NOMO-1 (cell line): Measurements from ENCODE around the gene BIVM.

Experiments
- DNase-seq, 2 experiments: peaks; one replicate each; lab custom pipeline; 2025; ENCODE audit not compliant: unreplicated experiment in 2 of 2; lab: John Stamatoyannopoulos, UW

BIVM gene, protein sequence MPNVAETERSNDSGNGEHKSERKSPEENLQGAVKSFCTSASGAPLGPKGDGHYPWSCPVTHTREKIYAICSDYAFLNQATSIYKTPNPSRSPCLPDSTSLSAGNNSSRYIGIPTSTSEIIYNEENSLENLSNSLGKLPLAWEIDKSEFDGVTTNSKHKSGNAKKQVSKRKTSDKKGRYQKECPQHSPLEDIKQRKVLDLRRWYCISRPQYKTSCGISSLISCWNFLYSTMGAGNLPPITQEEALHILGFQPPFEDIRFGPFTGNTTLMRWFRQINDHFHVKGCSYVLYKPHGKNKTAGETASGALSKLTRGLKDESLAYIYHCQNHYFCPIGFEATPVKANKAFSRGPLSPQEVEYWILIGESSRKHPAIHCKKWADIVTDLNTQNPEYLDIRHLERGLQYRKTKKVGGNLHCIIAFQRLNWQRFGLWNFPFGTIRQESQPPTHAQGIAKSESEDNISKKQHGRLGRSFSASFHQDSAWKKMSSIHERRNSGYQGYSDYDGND

GRCh38 chr13:102798581-102799425 lies at the start of gene BIVM, which contains the start of gene POGLUT2:
TSS of gene BIVM (plus strand) at chr13:102799119. CDS start at chr13:102807268, 8,149 bp downstream.
TSS of gene POGLUT2 (minus strand) at chr13:102798976. CDS start at chr13:102798670, 306 bp downstream.
- peak; percentile 51 to 56 for DNase-seq

DNA sequence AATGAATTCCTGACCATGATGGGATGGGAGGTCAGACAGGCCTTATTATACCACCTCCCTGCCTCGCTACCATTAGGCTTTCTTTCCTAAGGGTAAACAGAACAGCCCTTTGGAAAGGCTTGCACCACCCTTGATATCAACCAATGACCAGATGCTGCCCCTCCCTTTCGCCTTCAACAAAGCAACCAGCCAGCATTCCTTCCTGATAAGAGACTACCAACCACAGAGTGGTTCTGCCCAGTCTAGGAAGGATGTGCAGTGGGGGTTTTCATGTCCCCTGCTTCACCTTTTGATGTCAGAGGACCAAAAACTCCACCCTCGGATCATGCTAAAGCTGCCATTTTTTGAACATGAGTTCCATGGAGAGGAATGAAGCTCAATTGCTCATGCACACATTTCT lies 47.0 kb upstream of the BIVM start:
- no peak for DNase-seq

GRCh38 chr13:102757006-102757405 lies 41.9 kb upstream of the BIVM start:
- DNase-seq, result no peak

- no peak for DNase-seq
These were observed 40.1 kb upstream of the BIVM start for GRCh38 chr13:102758842-102759241.

- no peak for DNase-seq
These were observed 37.8 kb upstream of the BIVM start for GRCh38 chr13:102761071-102761470.

DNA sequence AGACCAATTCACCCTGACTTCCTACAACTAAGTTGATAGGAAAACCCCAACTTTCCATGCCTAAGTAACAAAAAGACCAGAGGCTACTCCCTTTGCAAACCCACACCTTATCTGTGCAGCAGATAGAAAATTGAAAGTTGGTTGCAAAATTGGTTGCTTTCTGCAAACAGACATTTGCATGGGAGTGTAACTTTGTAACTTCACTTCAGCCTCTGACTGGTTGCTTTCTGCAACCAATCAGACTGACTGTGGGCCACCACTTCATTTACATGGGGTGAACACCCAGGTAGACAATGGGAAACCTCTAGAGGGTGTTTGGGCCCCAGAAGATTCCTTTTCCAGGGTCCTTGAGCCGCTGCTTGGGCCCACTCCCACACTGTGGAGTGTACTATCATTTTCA lies 35.2 kb upstream of the BIVM start:
- DNase-seq, result no peak

- DNase-seq, result no peak
These were observed 30.0 kb upstream of the BIVM start for GRCh38 chr13:102768909-102769308.

DNA sequence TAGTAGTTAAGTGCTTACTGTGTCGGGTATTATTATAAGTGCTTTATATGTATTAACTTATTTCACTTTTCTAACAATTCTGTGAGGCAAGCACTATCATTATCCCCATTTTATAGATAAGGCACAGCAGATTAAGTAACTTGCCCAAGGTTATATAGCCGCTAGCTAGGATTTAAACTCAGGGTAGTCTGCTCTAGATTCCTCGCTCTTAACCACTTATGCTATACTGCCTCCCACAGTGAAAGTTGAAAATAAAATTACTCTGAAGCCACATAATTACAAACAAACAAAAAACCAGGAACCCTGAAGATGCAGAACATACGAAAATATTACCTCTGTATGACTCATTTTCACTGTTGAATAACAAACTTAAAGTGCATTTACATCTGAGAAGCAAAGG lies 29.2 kb upstream of the BIVM start:
- DNase-seq, result peak in 1 of 2 experiments; percentile 23

DNA sequence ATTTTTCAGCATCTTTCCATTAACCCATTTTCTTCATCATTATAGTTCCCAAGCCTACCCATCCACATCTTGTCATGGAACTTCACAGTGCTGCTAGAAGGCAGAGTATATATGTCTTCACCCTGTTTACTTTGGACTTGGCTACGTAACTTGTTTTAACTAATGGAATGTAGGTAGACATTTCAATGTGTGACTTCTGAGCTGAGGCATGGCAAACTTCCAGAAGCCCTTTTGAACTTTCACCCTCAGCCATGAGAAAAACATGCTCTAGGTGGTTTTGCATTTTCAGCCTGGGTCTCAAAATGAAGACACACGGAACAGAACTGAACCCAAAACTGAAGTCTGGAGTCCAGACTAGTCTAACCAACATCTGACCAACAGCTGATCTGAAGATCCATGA lies 28.5 kb upstream of the BIVM start:
- DNase-seq, result no peak

DNA sequence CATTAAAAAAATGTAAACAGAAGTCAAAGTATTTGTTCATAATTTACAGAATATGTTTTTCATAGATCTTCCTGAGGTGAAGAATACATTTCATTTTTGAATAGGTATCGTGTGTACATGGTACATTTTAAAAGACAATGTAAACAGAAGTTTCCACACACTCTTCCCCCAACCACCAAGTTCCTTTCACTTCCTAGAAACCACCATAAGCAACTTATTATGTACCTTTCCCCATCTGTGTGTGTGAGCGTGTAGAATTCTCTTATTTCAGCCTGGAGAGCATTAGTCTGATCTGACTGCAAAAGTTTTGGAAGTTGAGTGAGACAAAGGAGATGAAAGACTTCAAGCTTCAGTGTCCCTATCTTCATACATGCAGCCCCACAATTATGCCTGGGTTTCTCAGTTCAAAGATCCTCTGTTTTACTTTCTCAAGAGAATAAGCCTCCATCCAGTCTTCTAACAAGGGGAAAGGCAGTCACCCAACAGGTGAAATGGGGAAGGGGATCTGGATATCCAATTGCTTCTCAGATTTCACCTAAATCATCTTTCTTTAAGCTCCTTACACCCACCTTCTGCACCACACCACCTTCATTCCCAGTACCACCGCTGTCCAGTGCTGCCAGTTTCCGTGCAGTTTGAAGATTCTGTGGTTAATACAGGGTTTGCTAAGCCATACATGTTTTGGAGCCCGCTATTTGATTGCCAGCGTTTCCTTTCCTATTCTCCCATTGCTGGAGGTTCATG lies 27.4 kb upstream of the BIVM start:
- peak; percentile 24 to 51 for DNase-seq

DNA sequence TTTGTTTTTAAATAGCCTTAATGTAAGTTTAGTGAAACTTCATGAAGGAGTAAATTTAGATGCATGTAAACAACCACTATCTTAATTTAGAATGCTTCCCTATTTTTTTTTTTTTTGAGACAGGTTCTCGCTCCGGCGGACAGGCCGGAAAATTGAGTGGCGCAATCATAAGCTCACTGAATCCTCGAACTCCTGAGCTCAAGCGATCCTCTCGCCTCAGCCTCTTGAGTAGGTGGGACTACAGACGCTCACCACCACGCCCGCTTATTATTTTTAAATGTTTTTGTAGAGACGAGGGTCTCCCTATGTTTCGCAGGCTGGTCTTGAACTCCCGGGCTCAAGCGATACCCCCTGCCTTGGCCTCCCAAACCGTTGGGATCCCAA lies 26.9 kb upstream of the BIVM start:
- no peak for DNase-seq

DNA sequence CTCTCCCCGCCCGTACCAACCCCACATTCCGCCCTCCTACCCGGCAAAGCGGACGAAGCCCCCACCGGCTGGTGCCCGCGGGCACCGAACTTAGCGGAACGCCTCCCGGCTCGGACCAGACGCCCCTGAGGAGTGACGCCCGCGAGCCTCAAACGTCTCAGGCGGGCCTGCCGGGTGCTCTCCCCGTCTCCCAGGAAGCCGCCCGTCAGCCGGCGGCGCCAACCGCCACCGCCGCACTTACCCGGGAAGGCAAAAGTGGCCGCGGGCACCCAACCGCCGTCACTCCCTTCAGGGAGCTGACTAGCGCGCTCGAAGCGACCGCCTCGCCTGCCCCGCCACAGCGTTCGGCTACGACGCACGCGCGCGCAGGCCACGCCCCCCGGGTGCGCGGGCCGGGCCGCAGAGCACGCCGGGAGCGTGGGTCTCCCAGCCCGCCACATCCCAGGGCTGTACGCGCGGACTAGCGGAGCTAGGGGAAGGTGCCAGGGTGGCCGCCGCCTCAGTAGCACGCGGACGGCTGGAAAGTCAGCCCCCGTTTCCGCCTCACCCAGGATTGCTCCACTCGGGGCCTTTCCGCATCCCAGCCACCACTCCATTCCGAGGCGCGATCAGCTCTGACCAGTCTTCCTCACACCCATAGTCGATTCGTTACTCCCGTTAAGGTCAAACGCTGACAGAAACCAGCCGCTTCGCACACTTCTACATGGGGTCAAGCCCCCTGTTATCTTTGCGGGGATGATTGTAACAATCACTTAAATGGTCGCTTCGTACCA lies 25.3 kb upstream of the BIVM start, which contains the start of gene TEX30:
TSS of gene TEX30 (minus strand) at position 346 of the 773 bp plus-strand sequence. CDS start 3,760 bp downstream, outside the sequence.
- DNase-seq, result peak; percentile 73 to 85

GRCh38 chr13:102774214-102774568 lies 24.7 kb upstream of the BIVM start:
- DNase-seq, result no peak

DNA sequence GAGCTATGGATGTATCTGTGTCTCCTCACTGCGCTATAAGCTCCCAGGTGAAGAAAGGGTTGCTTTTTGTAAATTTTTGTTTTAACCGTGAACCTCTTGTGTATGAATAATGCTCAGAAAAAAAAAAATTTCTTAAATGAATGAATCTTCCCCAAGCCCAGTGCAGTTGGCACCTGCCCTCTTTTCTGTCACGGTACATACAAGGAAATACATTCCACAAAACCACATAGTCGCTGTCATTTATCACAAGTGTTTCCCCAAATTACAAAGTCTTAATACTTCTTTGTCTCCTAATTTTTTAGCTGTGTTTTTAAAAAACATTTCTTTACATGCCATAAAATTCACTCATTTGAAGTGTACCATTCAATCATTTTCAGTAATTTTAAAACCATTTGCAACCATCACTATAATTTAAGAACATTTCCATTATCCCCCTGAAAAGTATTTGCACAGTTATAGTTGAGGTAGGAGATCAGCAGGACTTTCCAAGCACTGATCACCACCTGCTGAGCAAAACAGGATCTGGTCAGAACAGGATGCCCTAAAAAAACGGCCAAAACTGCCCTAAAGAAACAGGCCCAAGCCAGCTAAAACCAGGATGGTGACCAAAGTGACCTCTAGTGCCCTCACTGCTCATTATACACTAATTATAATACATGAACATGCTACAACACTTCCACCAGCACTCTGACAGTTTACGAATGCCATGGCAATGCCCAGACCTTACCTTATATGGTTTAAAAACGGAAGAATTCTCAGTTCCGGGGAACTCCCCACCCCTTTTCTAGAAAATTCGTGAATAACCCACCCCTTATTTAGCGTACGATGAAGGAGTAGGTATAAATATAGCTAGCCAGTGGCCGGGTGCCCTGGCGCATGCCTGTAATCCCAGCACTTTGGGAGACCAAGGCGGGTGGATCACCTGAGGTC lies 24.1 kb upstream of the BIVM start:
- peak in 1 of 2 experiments; percentile 7 for DNase-seq

GRCh38 chr13:102776271-102776670 lies 22.6 kb upstream of the BIVM start:
- no peak for DNase-seq

DNA sequence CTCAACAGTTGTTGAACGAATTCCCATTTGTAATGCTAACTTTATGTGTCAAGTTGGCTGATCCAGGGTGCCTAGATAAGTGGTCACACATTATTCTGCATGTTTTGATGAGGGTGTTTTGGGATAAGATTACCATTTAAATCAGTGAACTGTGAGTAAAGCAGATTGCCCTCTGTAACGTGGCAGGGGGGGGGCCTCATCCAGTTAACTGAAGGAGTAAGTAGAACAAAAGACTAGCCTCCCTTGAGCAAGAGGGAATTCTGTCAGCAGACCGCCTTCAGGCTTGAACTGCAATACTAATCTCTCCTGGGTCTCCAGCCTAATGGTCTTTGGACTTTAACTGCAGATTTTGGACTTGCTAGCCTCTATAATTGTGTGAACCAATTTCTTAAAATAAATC lies 21.2 kb upstream of the BIVM start:
- DNase-seq, result no peak

DNA sequence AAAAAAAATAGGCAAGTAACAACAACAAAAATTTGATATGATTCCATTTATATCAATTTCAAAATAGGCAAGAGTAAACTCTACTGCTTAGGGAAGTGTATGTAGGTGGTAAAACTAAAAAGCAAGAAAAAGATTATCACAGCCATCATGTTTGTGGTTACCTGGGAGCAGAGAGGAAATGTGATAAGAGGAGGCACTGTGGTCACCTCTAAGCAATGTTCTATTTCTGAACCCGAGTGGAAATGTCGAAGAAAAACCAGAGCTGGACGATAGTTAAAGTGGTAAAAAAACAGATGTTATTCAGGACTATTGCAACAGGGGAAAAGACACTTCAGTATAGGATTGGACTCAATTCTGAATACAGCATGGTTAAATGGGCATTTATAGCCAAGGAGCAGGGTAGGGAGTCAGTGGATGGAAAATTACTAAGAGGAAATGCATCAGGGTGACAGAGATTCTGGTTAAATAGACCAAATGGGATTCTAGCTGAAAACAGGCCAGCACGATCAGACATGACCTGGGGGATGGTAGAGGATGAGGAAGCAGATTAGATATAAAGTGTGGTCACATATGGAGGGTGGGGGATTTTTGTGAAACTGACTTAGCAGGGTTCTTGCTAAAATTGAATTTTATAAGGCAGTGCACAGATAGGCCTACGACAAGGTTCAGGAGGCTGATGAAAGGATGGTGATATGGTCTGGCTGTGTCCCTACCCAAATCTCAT lies 19.3 kb upstream of the BIVM start:
- DNase-seq, result peak in 1 of 2 experiments; percentile 28

- DNase-seq, result peak in 1 of 2 experiments; percentile 0
These were observed 18.3 kb upstream of the BIVM start for GRCh38 chr13:102780656-102781055.
